SK-MEL-5 (cell line): ENCODE data around the gene SLC10A3. TPM values are rescaled to one million over a fixed set of nuclear protein-coding genes. Genes with fewer than 3 reads are reported as not detected.

Experiments
- small RNA-seq, 2 experiments: library from RNA; depleted of rRNA; stranded (forward); fragments of <200 nt; gene quantifications; one replicate each; pipeline ENCODE3, GENCODE V24; 2014
- total RNA-seq: library from RNA; depleted of rRNA; stranded (reverse); fragments of >200 nt; shearing (Covaris generic); gene quantifications from 2 replicates; pipeline ENCODE4 v1.2.3, GENCODE V29; 2014; rRNA removed

SLC10A3 gene
- total RNA-seq, 1 experiment from 2014 or later, result 9.8 TPM

Small RNAs within 50 kb of the gene (small RNA-seq; reads per million reads assigned to genes)
- 0 to 0.14 reads per million in 2 experiments for gene MIR6858
- gene RN7SL697P, result 0 reads per million in 2 experiments

Other genes starting within 250 kb of the SLC10A3 start
- not detected in 2 replicates for gene OPN1MW3, start 233.0 kb downstream of the SLC10A3 start, total RNA-seq
- not detected in 2 replicates for gene TEX28, start 195.5 kb downstream of the SLC10A3 start, total RNA-seq
- 0.42 TPM in 1 of 2 replicates, not detected in the other for gene TKTL1, start 194.8 kb downstream of the SLC10A3 start, total RNA-seq
- 108 and 138 TPM in 2 replicates for gene FLNA, start 116.0 kb downstream of the SLC10A3 start, total RNA-seq
- gene EMD, start 111.3 kb downstream of the SLC10A3 start, total RNA-seq, result 15.4 and 21.3 TPM in 2 replicates
- 3,421 and 3,578 TPM in 2 replicates for gene RPL10, start 92.3 kb downstream of the SLC10A3 start, total RNA-seq
- gene DNASE1L1, start 81.4 kb downstream of the SLC10A3 start, total RNA-seq, result 53.4 and 56.8 TPM in 2 replicates
- gene TAFAZZIN, start 79.1 kb downstream of the SLC10A3 start, total RNA-seq, result 17.6 and 25.3 TPM in 2 replicates
- gene ATP6AP1, start 62.0 kb downstream of the SLC10A3 start, total RNA-seq, result 88.8 and 93.6 TPM in 2 replicates
- gene GDI1, start 53.5 kb downstream of the SLC10A3 start, total RNA-seq, result 48.8 and 61.9 TPM in 2 replicates
- 83.0 and 85.2 TPM in 2 replicates for gene FAM50A, start 46.5 kb downstream of the SLC10A3 start, total RNA-seq
- not detected in 2 replicates for gene PLXNA3, start 32.3 kb downstream of the SLC10A3 start, total RNA-seq
- 47.7 and 58.6 TPM in 2 replicates for gene LAGE3, start 11.3 kb downstream of the SLC10A3 start, total RNA-seq
- 58.3 and 64.6 TPM in 2 replicates for gene UBL4A, start 4.0 kb downstream of the SLC10A3 start, total RNA-seq
- 25.6 and 28.1 TPM in 2 replicates for gene FAM3A, start 25.6 kb upstream of the SLC10A3 start, total RNA-seq
- gene G6PD, start 56.2 kb upstream of the SLC10A3 start, total RNA-seq, result 39.1 and 52.7 TPM in 2 replicates
- gene IKBKG, start 57.0 kb upstream of the SLC10A3 start, total RNA-seq, result 12.3 and 15.0 TPM in 2 replicates
- gene CTAG1A, start 94.5 kb upstream of the SLC10A3 start, total RNA-seq, result not detected in 2 replicates
- gene CTAG1B, start 128.7 kb upstream of the SLC10A3 start, total RNA-seq, result not detected in 2 replicates
- gene CTAG2, start 162.9 kb upstream of the SLC10A3 start, total RNA-seq, result 0.29 and 1.0 TPM in 2 replicates